SU-DHL-6 (cell line): ENCODE measurements around the gene ARID3B.

Experiments
- H2AFZ ChIP-seq: fragments of 200-600 bp; sonication (generic); 2 replicates; pipeline ENCODE4 v1.6.1; 2014; ENCODE audit warnings: low read depth, mild to moderate bottlenecking, moderate library complexity, mixed read lengths, antibody characterized with exemption, low read length; ENCODE audit not compliant: severe bottlenecking
- H3F3A ChIP-seq: fragments of 200-600 bp; shearing (Covaris generic); 2 replicates; pipeline ENCODE4 v1.6.0; 2016; ENCODE audit warnings: antibody characterized with exemption, mild to moderate bottlenecking; ENCODE audit not compliant: insufficient read depth
- H3K27ac ChIP-seq: fragments of 200-600 bp; sonication (generic); 2 replicates; pipeline ENCODE4 v1.5.1; 2016; ENCODE audit warnings: low read depth, mild to moderate bottlenecking, low read length, moderate library complexity, mixed read lengths
- H3K27me3 ChIP-seq: fragments of 200-600 bp; sonication (generic), shearing (Covaris generic); 2 replicates; pipeline ENCODE4 v1.6.0; 2014; ENCODE audit warnings: mild to moderate bottlenecking, low read length
- H3K36me3 ChIP-seq: fragments of 200-600 bp; sonication (generic); 2 replicates; pipeline ENCODE4 v1.6.1; 2014; ENCODE audit warnings: mild to moderate bottlenecking, low read length, mixed read lengths
- H3K4me2 ChIP-seq: fragments of 300-600, 200-600 bp; shearing (Covaris generic), sonication (generic); 2 replicates; pipeline ENCODE4 v1.6.0; 2014; ENCODE audit warnings: low read length, low read depth, mild to moderate bottlenecking; ENCODE audit not compliant: poor library complexity, severe bottlenecking
- H3K4me3 ChIP-seq: fragments of 200-600 bp; sonication (generic); 2 replicates; pipeline ENCODE4 v1.5.1; 2014; ENCODE audit warnings: antibody characterized with exemption, low read length, mild to moderate bottlenecking, mixed read lengths; ENCODE audit not compliant: insufficient read depth, poor library complexity, severe bottlenecking
- H3K79me2 ChIP-seq: fragments of 200-600 bp; sonication (generic); 2 replicates; pipeline ENCODE4 v1.6.1; 2014; ENCODE audit warnings: mild to moderate bottlenecking, low read length, moderate library complexity; ENCODE audit not compliant: insufficient read depth
- H3K9ac ChIP-seq: fragments of 200-600 bp; sonication (generic); 2 replicates; pipeline ENCODE4 v1.7.0; 2014; ENCODE audit warnings: mild to moderate bottlenecking, low read length
- H3K9me2 ChIP-seq: fragments of 200-600 bp; sonication (generic); replicated peaks from 2 replicates; pipeline ENCODE4 v1.6.1; 2014; ENCODE audit warnings: low read length; ENCODE audit not compliant: insufficient read depth
- H3K9me3 ChIP-seq: fragments of 200-600 bp; sonication (generic); 2 replicates; pipeline ENCODE4 v1.6.1; 2014; ENCODE audit warnings: low read length, mixed read lengths; ENCODE audit not compliant: insufficient read depth
- H4K20me1 ChIP-seq: fragments of 200-600 bp; sonication (generic); 2 replicates; pipeline ENCODE4 v1.6.1; 2014; ENCODE audit warnings: low read depth, mild to moderate bottlenecking, antibody characterized with exemption, low read length, moderate library complexity, mixed read lengths
- CTCF ChIP-seq: fragments of 200-600 bp; sonication (generic); IDR thresholded peaks from one replicate; pipeline ENCODE4 v1.5.1; 2017; ENCODE audit warnings: antibody characterized with exemption, mild to moderate bottlenecking, low read length, moderate library complexity; ENCODE audit not compliant: insufficient read depth, poor library complexity, severe bottlenecking
- EZH2phosphoT487 ChIP-seq: fragments of 200-600 bp; sonication (generic), shearing (Covaris generic); conservative IDR thresholded peaks from 2 replicates; pipeline ENCODE4 v1.6.1; 2018; ENCODE audit warnings: mild to moderate bottlenecking, antibody characterized with exemption, low read length, moderate library complexity, mixed read lengths

The ARID3B gene

GRCh38 chr15:74551714-74552113, 10.7 kb downstream of the ARID3B start:
- Histone ChIP-seq H3K79me2 (no peaks in the 10 kb centered on the region), H2AFZ (no peak overlapping the region), H3K4me3 (no peak overlapping the region), H3K9me3 (no peaks in the 10 kb centered on the region), H3K36me3 (no peaks in the 10 kb centered on the region), H3K9me2 (no peaks in the 10 kb centered on the region), H3K4me2 (no peak overlapping the region), H4K20me1 (no peaks in the 10 kb centered on the region), H3K27me3 (no peaks in the 10 kb centered on the region), H3K9ac (no peak overlapping the region), H3K27ac (no peak overlapping the region), H3F3A (no peaks in the 10 kb centered on the region)
- TF ChIP-seq EZH2phosphoT487 (no peak), CTCF (no peak)

DNA sequence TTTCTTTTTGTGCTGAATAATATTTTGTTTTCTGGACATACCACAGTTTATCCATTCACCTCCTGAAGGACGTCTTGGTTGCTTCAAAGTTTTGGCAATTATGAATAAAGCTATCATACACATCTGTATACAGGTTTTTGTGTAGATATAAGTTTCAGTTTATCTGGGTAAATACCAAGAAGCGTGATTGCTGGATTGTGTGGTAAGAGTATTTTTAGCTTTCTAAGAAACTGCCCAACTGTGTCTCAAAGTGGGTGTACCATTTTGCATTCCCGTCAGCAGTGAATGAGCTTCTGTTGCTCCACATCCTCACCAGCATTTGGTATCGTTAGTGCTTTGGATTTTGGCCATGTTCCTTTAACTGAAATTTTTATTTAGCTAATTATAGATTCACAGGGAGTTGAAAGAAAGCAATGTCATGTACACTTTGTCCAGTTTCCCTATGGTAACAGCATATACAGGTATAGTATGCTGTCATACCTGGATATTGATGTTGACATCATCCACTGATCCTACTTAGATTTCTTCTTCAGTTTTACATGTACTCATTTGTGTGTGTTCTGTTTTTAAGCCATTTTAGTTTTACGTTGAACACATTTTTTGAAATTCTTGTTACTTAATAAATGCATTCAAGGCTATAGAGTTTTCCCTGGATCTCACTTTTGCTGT, 11.9 kb downstream of the ARID3B start:
- H3K9me3 ChIP-seq: no peaks in the 10 kb centered on the region
- no peaks in the 10 kb centered on the region for H3F3A ChIP-seq
- TF ChIP-seq EZH2phosphoT487: no peak
- no peak for TF ChIP-seq CTCF
- H3K27ac ChIP-seq: no peak overlapping the region
- H3K79me2 ChIP-seq: no peaks in the 10 kb centered on the region
- no peak overlapping the region for H3K4me2 ChIP-seq
- no peaks in the 10 kb centered on the region for H4K20me1 ChIP-seq
- H3K9ac ChIP-seq: no peak overlapping the region
- H3K36me3 ChIP-seq: no peaks in the 10 kb centered on the region
- H3K27me3 ChIP-seq: no peaks in the 10 kb centered on the region
- H2AFZ ChIP-seq: no peak overlapping the region
- no peaks in the 10 kb centered on the region for H3K9me2 ChIP-seq
- H3K4me3 ChIP-seq: no peak overlapping the region

DNA sequence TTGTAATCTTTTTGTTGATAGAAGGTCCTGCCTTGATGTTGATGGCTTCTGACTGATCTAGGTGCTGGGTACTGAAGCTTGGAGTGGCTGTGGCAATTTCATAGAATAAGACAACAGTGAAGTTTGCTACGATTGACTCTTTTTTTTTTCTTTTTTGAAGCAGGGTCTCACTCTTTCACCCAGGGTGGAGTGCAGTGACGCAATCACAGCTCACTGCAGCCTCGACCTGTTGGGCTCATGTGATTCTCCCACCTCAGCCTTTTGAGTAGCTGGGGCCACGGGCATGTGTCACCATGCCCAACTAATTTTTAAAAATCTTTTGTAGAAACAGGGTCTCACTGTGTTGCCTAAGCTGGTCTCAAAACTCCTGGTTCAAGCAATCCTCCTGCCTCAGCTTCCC, 14.2 kb downstream of the ARID3B start:
- Histone ChIP-seq H3K9me2 (no peaks in the 10 kb centered on the region), H3F3A (no peaks in the 10 kb centered on the region), H3K79me2 (no peaks in the 10 kb centered on the region), H3K27me3 (0 out of 2 replicates have a peak, but pooled peaks cover 4% of the 10 kb centered on the region), H3K4me2 (no peak overlapping the region), H3K27ac (no peak overlapping the region), H3K9ac (no peak overlapping the region), H3K9me3 (no peaks in the 10 kb centered on the region), H3K36me3 (no peaks in the 10 kb centered on the region), H4K20me1 (no peaks in the 10 kb centered on the region), H2AFZ (no peak overlapping the region), H3K4me3 (no peak overlapping the region)
- no peak for TF ChIP-seq CTCF
- TF ChIP-seq EZH2phosphoT487: no peak
